Stimulated activated CD4-positive, alpha-beta T cell treated with anti-CD3 and anti-CD28 coated beads, TNF-alpha, amount 100 ng/mL, for 24 hours (primary cell): ENCODE data around the gene SH3GLB2.
"Not testable (repeated sequence)": the region's sequence is repeated elsewhere in the genome, so short reads cannot be mapped to it uniquely, and the experiment has no call there.

Source experiments
- DNase-seq, 3 experiments: peaks; one replicate each; pipeline ENCODE4 v3.0.0-alpha.2; 2020; ENCODE audit warnings: low read depth in 3 of 3

SH3GLB2 gene

GRCh38 chr9:128999581-129000206 lies 28.4 kb downstream of the SH3GLB2 start:
- DNase-seq = no peak

- DNase-seq = no peak
Observed at GRCh38 chr9:128998462-128998861, 29.7 kb downstream of the SH3GLB2 start.

GRCh38 chr9:128995791-128996190 lies 32.3 kb downstream of the SH3GLB2 start:
- DNase-seq = no peak

- no peak for DNase-seq
Observed at GRCh38 chr9:128992995-128993394, 35.1 kb downstream of the SH3GLB2 start.

- DNase-seq = no peak
Observed at GRCh38 chr9:128987805-128988204, 40.3 kb downstream of the SH3GLB2 start.

- no peak for DNase-seq
Observed at GRCh38 chr9:128986671-128987070, 41.5 kb downstream of the SH3GLB2 start.

- DNase-seq = no peak
Observed at GRCh38 chr9:128983536-128983935, 44.6 kb downstream of the SH3GLB2 start.

GRCh38 chr9:128979111-128979510 lies 49.0 kb downstream of the SH3GLB2 start:
- DNase-seq = no peak

- no peak for DNase-seq
Observed at GRCh38 chr9:128972956-128973355, 55.2 kb downstream of the SH3GLB2 start.

GRCh38 chr9:128969491-128969890 lies 58.6 kb downstream of the SH3GLB2 start:
- DNase-seq = no peak

GRCh38 chr9:128961403-128961802 lies 66.7 kb downstream of the SH3GLB2 start:
- DNase-seq = not testable (repeated sequence)
